HEK293 (cell line): ENCODE measurements around the gene COX10.

ENCODE experiments used
- YY1 ChIP-seq: fragments of 450-650 bp; formaldehyde crosslinking; IDR thresholded peaks from 2 replicates; pipeline ENCODE4 v1.5.1; 2018; ENCODE audit warnings: missing biosample characterization, missing genetic modification characterization
- ZNF132 ChIP-seq: fragments of 450-650 bp; formaldehyde crosslinking; IDR thresholded peaks from 2 replicates; pipeline ENCODE4 v1.5.1; 2017; ENCODE audit warnings: missing biosample characterization, missing genetic modification characterization, borderline replicate concordance
- ZNF416 ChIP-seq: fragments of 450-650 bp; formaldehyde crosslinking; IDR thresholded peaks from 2 replicates; pipeline ENCODE4 v1.5.1; 2016; ENCODE audit warnings: missing biosample characterization, missing genetic modification characterization
- ZNF48 ChIP-seq: fragments of 450-650 bp; formaldehyde crosslinking; IDR thresholded peaks from 2 replicates; pipeline ENCODE4 v1.5.1; 2016; ENCODE audit warnings: missing biosample characterization, missing genetic modification characterization
- ZNF510 ChIP-seq: fragments of 450-650 bp; formaldehyde crosslinking; IDR thresholded peaks from 2 replicates; pipeline ENCODE4 v1.5.1; 2018; ENCODE audit warnings: mild to moderate bottlenecking, missing genetic modification characterization, missing biosample characterization; ENCODE audit not compliant: insufficient replicate concordance
- ZNF549 ChIP-seq: fragments of 450-650 bp; IDR thresholded peaks from 2 replicates; pipeline ENCODE4 v1.5.1; 2018; ENCODE audit warnings: missing biosample characterization, missing genetic modification characterization, mild to moderate bottlenecking, inconsistent platforms, moderate library complexity
- ZNF629 ChIP-seq: fragments of 450-650 bp; formaldehyde crosslinking; IDR thresholded peaks from 2 replicates; pipeline ENCODE4 v1.5.1; 2017; ENCODE audit warnings: missing biosample characterization, missing genetic modification characterization
- ZNF768 ChIP-seq: fragments of 450-650 bp; formaldehyde crosslinking; IDR thresholded peaks from 2 replicates; pipeline ENCODE4 v1.5.1; 2018; ENCODE audit warnings: missing biosample characterization, mild to moderate bottlenecking, missing genetic modification characterization
- ZNF830 ChIP-seq: fragments of 450-650 bp; IDR thresholded peaks from 2 replicates; pipeline ENCODE4 v1.5.0; 2018; ENCODE audit warnings: missing biosample characterization, missing genetic modification characterization, low read depth, mild to moderate bottlenecking, moderate library complexity
- TF ChIP-seq, protein P1 (sequence below): fragments of 450-650 bp; formaldehyde crosslinking; IDR thresholded peaks from 2 replicates; pipeline ENCODE4 v1.5.1; 2016; ENCODE audit warnings: missing biosample characterization, missing genetic modification characterization
- TF ChIP-seq, protein P2 (sequence below): fragments of 450-650 bp; formaldehyde crosslinking; IDR thresholded peaks from 2 replicates; pipeline ENCODE4; 2016; ENCODE audit warnings: missing biosample characterization, missing genetic modification characterization
- TF ChIP-seq, protein P3 (sequence below): fragments of 450-650 bp; formaldehyde crosslinking; IDR thresholded peaks from 2 replicates; pipeline ENCODE4 v1.5.1; 2016; ENCODE audit warnings: missing biosample characterization, missing genetic modification characterization, low read depth
- TF ChIP-seq, protein P4 (sequence below): fragments of 450-650 bp; formaldehyde crosslinking; IDR thresholded peaks from 2 replicates; pipeline ENCODE4 v1.5.1; 2016; ENCODE audit warnings: missing biosample characterization, missing genetic modification characterization

DNA sequence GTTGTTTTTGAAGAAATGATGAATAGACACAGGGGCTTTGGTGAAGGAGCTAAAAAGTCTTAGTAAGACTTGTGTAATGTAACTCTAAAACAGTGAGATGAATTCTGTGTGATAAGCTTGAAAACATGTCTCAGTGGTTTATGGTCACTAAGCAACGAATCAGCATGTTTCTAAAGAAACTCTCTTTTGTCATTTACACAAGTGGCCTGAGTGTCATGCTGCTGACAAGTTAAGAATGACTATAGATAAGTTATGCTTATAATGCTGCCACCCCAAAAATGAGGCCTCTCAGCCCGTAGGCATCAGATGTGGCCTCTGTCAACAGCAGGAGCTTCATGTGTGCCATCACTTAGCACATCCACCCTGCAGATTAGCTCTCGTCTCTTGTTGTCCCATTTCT is 8.7 kb downstream of the COX10 start:
- TF ChIP-seq ZNF768 (tag by site-specific recombination) (no peak), ZNF132 (no peak), ZNF48 (tag by site-specific recombination) (no peak), YY1 (tag by site-specific recombination) (no peak), ZNF416 (no peak), ZNF510 (tag by site-specific recombination) (no peak), ZNF629 (tag by site-specific recombination) (no peak), ZNF830 (tag by site-specific recombination) (no peak), ZNF549 (tag by site-specific recombination) (no peak)
- TF ChIP-seq, protein P1, sequence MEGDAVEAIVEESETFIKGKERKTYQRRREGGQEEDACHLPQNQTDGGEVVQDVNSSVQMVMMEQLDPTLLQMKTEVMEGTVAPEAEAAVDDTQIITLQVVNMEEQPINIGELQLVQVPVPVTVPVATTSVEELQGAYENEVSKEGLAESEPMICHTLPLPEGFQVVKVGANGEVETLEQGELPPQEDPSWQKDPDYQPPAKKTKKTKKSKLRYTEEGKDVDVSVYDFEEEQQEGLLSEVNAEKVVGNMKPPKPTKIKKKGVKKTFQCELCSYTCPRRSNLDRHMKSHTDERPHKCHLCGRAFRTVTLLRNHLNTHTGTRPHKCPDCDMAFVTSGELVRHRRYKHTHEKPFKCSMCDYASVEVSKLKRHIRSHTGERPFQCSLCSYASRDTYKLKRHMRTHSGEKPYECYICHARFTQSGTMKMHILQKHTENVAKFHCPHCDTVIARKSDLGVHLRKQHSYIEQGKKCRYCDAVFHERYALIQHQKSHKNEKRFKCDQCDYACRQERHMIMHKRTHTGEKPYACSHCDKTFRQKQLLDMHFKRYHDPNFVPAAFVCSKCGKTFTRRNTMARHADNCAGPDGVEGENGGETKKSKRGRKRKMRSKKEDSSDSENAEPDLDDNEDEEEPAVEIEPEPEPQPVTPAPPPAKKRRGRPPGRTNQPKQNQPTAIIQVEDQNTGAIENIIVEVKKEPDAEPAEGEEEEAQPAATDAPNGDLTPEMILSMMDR (tag by site-specific recombination) = no peak
- TF ChIP-seq, protein P2, sequence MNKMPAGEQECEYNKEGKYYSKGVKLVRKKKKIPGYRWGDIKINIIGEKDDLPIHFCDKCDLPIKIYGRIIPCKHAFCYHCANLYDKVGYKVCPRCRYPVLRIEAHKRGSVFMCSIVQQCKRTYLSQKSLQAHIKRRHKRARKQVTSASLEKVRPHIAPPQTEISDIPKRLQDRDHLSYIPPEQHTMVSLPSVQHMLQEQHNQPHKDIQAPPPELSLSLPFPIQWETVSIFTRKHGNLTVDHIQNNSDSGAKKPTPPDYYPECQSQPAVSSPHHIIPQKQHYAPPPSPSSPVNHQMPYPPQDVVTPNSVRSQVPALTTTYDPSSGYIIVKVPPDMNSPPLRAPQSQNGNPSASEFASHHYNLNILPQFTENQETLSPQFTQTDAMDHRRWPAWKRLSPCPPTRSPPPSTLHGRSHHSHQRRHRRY = no peak
- TF ChIP-seq, protein P3, sequence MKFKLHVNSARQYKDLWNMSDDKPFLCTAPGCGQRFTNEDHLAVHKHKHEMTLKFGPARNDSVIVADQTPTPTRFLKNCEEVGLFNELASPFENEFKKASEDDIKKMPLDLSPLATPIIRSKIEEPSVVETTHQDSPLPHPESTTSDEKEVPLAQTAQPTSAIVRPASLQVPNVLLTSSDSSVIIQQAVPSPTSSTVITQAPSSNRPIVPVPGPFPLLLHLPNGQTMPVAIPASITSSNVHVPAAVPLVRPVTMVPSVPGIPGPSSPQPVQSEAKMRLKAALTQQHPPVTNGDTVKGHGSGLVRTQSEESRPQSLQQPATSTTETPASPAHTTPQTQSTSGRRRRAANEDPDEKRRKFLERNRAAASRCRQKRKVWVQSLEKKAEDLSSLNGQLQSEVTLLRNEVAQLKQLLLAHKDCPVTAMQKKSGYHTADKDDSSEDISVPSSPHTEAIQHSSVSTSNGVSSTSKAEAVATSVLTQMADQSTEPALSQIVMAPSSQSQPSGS (tag by site-specific recombination) = no peak
- TF ChIP-seq, protein P4, sequence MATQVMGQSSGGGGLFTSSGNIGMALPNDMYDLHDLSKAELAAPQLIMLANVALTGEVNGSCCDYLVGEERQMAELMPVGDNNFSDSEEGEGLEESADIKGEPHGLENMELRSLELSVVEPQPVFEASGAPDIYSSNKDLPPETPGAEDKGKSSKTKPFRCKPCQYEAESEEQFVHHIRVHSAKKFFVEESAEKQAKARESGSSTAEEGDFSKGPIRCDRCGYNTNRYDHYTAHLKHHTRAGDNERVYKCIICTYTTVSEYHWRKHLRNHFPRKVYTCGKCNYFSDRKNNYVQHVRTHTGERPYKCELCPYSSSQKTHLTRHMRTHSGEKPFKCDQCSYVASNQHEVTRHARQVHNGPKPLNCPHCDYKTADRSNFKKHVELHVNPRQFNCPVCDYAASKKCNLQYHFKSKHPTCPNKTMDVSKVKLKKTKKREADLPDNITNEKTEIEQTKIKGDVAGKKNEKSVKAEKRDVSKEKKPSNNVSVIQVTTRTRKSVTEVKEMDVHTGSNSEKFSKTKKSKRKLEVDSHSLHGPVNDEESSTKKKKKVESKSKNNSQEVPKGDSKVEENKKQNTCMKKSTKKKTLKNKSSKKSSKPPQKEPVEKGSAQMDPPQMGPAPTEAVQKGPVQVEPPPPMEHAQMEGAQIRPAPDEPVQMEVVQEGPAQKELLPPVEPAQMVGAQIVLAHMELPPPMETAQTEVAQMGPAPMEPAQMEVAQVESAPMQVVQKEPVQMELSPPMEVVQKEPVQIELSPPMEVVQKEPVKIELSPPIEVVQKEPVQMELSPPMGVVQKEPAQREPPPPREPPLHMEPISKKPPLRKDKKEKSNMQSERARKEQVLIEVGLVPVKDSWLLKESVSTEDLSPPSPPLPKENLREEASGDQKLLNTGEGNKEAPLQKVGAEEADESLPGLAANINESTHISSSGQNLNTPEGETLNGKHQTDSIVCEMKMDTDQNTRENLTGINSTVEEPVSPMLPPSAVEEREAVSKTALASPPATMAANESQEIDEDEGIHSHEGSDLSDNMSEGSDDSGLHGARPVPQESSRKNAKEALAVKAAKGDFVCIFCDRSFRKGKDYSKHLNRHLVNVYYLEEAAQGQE (tag by site-specific recombination) = no peak
